Dedifferentiated amniotic fluid mesenchymal stem cell (primary cell): ENCODE results near the gene PBX2.
"Not testable (repeated sequence)": the region's sequence is repeated elsewhere in the genome, so short reads cannot be mapped to it uniquely, and the experiment has no call there.

ENCODE experiments used
- DNase-seq: peaks from one replicate; pipeline ENCODE4 v3.0.0-alpha.2; 2016; ENCODE audit errors: extremely low spot score

The PBX2 gene

DNA sequence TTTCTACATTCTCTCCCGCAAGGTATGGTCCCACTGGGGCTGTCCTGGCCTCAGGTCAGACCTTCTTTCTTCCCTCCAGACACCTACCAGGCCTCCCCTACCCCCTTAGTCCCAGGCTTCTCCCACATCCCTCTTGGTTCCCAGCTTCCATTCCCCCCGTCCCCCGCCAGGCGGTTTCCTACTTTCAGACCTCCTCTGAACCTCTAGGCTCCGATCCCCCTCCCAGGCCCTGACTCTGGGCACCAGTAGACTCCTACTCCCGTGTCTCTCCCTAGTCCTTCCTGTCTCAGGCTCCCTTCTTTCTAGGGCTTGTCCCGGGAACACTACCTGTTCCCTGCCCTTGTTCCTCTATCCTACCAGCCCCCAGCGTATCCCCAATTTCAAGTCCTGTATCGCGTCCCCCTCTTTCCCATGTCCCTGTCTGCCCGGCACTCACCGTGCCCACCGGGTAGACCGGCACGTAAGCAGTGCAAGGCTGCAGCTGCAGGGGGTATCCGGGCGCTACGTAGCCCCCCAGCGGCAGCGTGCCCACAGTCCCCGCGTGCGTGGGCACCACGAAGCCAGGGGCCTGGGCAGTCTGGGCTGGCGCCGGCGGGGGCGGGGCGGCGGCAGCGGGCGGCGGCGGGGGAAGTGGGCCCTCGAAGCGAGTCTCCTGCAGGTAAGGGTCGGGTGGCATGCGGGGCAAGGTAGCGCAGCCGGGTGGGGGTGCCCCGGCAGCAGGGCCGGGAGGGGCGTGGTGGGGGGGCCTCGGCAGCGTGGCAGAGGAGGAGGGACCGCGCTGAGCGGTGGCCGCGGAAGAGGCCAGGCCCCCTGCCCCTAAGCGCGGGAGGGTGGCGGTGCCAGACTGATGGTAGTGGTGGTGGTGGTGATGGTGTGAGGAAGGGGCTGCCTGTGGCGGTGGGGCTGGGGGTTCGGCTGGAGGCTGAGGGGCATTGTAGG, 39.8 kb downstream of the PBX2 start:
- no peak for DNase-seq

GRCh38 chr6:32149092-32149755, 40.8 kb downstream of the PBX2 start:
- no peak for DNase-seq

DNA sequence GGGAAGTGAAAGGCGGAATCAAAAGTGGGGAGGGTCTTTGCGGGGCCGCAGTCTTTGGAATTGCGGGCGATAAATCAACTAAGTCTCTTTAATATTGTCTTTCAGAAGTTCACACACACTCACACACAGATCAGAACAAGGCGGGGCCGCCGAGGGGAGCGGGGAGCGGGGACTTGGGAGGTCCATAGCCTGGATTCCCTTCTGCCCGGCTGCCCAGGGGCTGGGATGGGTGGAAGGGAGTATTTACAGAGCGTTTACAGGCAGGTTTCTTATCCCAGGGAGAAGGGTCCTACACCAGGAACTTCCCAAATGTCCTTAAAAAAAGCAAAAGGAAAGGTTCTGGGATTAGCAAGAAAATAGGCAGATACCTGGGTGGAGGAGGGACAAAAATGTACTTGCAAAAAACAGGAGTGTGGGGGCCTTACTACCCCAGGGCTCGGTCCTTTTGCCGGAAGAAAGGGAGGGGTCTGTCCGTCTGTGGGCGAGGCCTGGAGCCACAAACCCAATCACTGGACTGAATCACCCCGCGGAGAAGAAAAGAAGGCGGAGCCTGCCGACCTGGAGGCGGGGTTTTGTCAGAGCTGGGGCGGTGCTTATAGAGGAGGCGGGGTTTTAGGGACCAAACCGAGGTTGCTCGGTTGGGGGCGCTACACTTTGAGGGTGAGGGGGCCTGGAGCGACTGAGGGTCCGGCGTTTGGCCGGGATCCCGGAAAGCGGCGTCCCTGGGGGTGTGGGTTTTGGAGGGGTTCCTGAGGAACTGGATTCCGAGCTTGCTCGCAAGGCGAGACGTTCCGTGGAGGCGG, 41.5 kb downstream of the PBX2 start:
- no peak for DNase-seq

DNA sequence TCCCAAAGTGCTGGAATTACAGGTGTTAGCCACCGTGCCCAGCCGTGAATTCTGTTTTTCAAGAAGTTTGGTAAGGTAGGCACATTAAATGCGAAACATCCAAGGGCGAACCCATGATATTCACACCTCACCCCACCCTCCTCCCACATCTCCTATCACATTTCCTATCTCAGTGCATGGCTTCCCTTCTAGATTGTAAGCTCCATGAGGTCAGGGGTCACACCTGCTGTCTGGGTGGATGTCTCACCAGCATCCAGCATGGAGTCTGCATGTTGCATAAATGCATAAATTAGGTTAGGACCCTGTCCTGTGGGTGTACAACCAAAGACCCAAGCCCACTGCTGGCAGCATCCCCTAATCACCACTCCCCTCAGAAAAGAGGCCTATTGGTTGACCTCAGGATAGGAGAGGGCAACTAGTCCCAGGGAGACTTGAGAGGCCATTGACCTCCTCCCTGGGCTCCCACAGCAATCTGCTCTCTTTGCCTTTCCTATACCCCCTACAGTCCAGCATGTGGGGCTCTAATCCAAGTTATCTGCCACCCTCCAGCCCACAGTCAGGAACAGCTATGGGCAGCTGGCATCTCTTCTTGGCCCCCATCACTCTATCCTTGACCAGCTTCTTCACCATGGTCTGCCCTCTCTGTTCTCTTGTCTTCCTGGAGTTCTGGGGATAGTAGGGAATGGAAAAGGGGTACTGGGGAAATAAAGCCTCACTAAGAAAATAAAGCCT, 42.4 kb downstream of the PBX2 start:
- DNase-seq, result no peak

DNA sequence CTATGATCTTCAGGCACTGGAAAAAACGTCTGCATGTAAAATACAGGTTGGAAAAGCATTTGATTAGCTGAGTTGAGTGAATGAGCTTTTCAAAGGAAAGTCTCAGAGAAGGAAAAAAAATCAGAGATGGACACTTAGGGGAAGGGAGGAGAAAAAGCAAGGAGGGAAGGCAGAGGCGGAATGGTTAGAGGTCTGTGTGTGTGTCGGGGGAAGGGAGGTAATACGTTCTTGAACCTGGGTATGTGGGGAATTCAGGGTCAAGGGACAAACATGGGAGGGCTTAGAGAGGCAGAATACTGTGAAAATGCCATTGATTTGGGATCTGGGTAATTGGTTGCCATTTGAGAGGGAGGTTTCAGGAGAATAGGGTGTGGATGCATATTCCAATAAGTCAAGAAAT, 43.3 kb downstream of the PBX2 start:
- no peak for DNase-seq

DNA sequence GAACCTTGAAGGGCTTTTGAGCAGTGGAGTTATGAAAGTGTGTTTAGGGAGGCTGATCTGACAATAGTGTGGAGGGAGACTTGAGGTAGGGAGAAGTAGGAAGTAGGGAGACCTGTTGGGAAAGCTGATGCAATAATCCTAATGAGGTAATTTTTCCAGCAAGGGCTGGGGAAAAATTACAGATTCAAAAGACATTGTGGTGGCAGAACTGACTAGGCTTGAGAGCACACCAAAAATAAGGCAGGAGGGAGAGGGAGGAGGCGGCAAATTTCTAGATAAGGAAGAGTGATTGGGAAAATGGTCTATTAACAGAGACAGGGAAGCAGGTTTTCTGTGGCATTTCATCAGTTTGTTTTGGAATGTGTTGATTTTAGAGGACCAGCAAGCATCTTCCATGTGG, 43.7 kb downstream of the PBX2 start:
- DNase-seq, result no peak

DNA sequence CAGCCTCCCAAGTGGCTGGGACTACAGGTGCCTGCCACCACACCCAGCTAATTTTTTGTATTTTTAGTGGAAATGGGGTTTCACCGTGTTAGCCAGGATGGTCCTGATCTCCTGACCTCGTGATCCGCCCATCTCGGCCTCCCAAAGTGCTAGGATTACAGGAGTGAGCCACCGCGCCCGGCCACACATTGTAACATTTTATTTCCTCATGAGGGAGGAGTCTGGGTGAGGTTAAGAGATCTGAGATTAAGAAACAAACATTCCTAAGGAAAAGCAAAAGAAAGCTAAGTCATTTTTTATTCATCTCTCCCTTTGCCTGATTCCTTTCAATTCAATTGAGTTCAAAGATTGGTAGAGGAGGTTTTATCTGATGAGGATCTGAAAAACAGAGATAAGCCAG, 45.8 kb downstream of the PBX2 start:
- not testable (repeated sequence) for DNase-seq

GRCh38 chr6:32140420-32141046, 49.5 kb downstream of the PBX2 start:
- DNase-seq, result no peak

DNA sequence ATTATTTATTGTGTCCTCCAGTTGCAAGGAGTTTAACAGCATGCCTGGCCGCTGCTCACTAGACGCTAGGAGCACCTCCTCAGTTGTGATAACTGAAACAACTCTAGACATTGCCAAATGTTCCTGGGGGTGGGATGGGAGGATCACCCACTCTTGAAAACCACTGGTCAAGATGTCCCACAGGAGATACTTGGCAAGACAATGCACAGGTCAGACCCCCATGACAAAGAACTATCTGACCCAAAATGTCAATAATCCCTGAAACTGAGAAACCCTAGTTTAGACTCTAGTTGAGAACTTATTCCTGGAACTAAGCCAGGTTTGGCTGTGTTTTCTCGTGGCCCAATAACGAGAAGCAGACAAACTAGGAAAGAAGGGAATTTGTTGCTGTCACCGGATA, 50.4 kb downstream of the PBX2 start:
- DNase-seq, result no peak

GRCh38 chr6:32137454-32137853, 52.5 kb downstream of the PBX2 start:
- DNase-seq, result no peak
